ENCODE data around the gene TMEM95.

The TMEM95 gene

DNA sequence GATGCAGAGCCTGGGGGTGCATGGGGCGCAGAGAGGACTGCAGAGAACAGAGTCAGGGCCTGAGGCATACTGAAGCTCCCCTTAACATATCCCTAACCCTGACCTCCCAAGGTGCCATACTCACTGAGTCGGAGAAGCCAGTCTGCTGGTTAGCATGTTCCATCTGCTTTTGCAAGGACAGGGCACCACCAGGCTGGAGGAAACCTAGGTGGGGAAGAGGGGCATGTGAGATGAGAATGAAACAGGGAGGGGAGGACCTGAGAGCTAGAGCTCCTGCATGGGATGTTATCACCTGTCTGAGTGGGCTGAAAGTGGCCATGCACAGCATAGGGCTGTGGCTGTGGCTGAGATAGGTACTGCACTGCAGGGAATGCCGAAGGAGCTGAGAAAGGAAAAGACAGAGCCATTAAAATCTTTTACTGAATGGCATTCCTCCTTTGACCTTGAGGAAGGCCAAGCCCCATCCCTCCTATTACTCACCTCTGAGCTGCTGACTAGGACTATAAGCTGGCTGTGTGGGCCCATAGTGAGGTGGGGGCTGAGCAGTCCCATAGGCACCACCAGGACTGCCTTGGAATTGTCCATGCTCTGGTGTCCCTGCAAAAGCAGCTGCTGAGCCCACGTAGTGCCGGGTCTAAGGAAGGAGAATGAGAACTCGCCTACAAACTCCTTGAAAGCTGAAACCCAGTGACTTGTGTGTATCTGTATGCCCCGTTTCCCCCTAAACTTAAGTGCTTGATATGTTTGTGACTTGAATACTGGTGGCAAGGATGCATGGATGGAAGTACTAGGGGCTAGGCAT, 41.7 kb upstream of the TMEM95 start (continued):
- TF ChIP-seq, protein P1, sequence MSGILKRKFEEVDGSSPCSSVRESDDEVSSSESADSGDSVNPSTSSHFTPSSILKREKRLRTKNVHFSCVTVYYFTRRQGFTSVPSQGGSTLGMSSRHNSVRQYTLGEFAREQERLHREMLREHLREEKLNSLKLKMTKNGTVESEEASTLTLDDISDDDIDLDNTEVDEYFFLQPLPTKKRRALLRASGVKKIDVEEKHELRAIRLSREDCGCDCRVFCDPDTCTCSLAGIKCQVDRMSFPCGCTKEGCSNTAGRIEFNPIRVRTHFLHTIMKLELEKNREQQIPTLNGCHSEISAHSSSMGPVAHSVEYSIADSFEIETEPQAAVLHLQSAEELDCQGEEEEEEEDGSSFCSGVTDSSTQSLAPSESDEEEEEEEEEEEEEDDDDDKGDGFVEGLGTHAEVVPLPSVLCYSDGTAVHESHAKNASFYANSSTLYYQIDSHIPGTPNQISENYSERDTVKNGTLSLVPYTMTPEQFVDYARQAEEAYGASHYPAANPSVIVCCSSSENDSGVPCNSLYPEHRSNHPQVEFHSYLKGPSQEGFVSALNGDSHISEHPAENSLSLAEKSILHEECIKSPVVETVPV (CRISPR knock-in tag; IDR thresholded peaks at IDR 0.05) = no peak
- TF ChIP-seq, protein P2, sequence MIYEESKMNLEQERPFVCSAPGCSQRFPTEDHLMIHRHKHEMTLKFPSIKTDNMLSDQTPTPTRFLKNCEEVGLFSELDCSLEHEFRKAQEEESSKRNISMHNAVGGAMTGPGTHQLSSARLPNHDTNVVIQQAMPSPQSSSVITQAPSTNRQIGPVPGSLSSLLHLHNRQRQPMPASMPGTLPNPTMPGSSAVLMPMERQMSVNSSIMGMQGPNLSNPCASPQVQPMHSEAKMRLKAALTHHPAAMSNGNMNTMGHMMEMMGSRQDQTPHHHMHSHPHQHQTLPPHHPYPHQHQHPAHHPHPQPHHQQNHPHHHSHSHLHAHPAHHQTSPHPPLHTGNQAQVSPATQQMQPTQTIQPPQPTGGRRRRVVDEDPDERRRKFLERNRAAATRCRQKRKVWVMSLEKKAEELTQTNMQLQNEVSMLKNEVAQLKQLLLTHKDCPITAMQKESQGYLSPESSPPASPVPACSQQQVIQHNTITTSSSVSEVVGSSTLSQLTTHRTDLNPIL (CRISPR knock-in tag; IDR thresholded peaks at IDR 0.05; ENCODE audit: low read depth) = no peak
- TF ChIP-seq TCF4 (CRISPR knock-in tag; IDR thresholded peaks at IDR 0.05; ENCODE audit: borderline replicate concordance) (no peak), ZC3H10 (CRISPR knock-in tag; IDR thresholded peaks at IDR 0.05) (no peak), PPARA (CRISPR knock-in tag; IDR thresholded peaks at IDR 0.05; ENCODE audit: borderline replicate concordance) (no peak), GLIS3 (CRISPR knock-in tag; IDR thresholded peaks at IDR 0.05) (no peak)

DNA sequence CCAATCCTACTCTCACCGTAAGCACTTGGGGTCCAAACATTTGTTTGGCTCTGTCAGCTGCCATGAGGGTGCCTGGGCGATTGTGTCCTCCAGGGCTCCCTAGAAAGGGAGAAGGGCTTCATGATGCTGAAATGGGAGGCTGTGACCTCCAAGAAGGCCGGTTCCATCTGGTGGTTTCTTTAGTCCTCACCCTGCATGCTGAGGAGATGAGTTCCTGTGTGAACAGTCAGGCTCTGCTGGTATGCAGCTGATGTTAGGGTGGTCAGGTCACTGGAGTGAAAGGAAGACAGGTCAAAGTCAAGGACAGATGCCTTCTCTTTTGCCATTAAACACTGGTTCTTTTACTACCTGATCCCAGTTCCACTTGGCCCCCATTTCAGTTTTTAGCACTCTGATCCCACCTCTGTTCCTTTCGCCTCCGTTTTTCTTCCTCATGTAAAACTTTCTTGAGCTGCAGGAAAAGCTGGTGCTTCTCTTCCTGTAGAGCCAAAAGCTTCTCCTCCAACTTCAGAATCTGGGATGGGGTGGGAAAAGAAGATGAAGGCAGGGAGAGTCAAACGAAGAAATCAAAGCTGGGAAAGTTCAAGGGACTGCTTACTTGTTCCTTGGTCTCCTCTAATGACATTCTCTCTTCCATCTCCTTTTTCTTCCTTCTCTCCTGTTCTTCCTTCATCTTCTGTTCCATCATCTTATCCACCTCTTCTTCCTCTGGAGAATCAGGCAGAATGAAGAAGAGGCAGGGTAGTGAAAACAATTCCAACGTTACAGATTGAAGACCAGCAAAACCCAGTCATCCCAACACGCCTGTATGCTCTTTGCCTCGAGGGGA, 40.9 kb upstream of the TMEM95 start:
- TF ChIP-seq ZNF70 (CRISPR knock-in tag; IDR thresholded peaks at IDR 0.05) (no peak), TOX (CRISPR knock-in tag; IDR thresholded peaks at IDR 0.05; ENCODE audit: borderline replicate concordance) (no peak), ZC3H10 (CRISPR knock-in tag; IDR thresholded peaks at IDR 0.05) (no peak), ZNF8 (CRISPR knock-in tag; IDR thresholded peaks at IDR 0.05) (no peak), BACH2 (CRISPR knock-in tag; IDR thresholded peaks at IDR 0.05; ENCODE audit: borderline replicate concordance) (no peak), ZFP3 (CRISPR knock-in tag; IDR thresholded peaks at IDR 0.05) (no peak), OSR1 (CRISPR knock-in tag; IDR thresholded peaks at IDR 0.05) (no peak), CSDC2 (CRISPR knock-in tag; IDR thresholded peaks at IDR 0.05) (no peak)
- TF ChIP-seq, protein P3, sequence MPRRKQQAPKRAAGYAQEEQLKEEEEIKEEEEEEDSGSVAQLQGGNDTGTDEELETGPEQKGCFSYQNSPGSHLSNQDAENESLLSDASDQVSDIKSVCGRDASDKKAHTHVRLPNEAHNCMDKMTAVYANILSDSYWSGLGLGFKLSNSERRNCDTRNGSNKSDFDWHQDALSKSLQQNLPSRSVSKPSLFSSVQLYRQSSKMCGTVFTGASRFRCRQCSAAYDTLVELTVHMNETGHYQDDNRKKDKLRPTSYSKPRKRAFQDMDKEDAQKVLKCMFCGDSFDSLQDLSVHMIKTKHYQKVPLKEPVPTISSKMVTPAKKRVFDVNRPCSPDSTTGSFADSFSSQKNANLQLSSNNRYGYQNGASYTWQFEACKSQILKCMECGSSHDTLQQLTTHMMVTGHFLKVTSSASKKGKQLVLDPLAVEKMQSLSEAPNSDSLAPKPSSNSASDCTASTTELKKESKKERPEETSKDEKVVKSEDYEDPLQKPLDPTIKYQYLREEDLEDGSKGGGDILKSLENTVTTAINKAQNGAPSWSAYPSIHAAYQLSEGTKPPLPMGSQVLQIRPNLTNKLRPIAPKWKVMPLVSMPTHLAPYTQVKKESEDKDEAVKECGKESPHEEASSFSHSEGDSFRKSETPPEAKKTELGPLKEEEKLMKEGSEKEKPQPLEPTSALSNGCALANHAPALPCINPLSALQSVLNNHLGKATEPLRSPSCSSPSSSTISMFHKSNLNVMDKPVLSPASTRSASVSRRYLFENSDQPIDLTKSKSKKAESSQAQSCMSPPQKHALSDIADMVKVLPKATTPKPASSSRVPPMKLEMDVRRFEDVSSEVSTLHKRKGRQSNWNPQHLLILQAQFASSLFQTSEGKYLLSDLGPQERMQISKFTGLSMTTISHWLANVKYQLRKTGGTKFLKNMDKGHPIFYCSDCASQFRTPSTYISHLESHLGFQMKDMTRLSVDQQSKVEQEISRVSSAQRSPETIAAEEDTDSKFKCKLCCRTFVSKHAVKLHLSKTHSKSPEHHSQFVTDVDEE (CRISPR knock-in tag; IDR thresholded peaks at IDR 0.05) = no peak
- peak; percentile 1; the same call in 1 of the 3 replicates for ATAC-seq

- peak; percentile 83 for ATAC-seq
- TF ChIP-seq BACH2 (CRISPR knock-in tag; IDR thresholded peaks at IDR 0.05; ENCODE audit: borderline replicate concordance) (no peak), TCF4 (CRISPR knock-in tag; IDR thresholded peaks at IDR 0.05; ENCODE audit: borderline replicate concordance) (no peak), GLIS3 (CRISPR knock-in tag; IDR thresholded peaks at IDR 0.05) (0 out of 2 replicates have a peak, but pooled peaks have one; percentile 62), ESRRG (CRISPR knock-in tag; IDR thresholded peaks at IDR 0.05) (no peak), ZNF8 (CRISPR knock-in tag; IDR thresholded peaks at IDR 0.05) (no peak), ZFP3 (CRISPR knock-in tag; IDR thresholded peaks at IDR 0.05) (no peak)
- TF ChIP-seq, protein P4, sequence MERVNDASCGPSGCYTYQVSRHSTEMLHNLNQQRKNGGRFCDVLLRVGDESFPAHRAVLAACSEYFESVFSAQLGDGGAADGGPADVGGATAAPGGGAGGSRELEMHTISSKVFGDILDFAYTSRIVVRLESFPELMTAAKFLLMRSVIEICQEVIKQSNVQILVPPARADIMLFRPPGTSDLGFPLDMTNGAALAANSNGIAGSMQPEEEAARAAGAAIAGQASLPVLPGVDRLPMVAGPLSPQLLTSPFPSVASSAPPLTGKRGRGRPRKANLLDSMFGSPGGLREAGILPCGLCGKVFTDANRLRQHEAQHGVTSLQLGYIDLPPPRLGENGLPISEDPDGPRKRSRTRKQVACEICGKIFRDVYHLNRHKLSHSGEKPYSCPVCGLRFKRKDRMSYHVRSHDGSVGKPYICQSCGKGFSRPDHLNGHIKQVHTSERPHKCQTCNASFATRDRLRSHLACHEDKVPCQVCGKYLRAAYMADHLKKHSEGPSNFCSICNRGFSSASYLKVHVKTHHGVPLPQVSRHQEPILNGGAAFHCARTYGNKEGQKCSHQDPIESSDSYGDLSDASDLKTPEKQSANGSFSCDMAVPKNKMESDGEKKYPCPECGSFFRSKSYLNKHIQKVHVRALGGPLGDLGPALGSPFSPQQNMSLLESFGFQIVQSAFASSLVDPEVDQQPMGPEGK (CRISPR knock-in tag; IDR thresholded peaks at IDR 0.05; ENCODE audit: borderline replicate concordance) = no peak
- TF ChIP-seq, protein P5, sequence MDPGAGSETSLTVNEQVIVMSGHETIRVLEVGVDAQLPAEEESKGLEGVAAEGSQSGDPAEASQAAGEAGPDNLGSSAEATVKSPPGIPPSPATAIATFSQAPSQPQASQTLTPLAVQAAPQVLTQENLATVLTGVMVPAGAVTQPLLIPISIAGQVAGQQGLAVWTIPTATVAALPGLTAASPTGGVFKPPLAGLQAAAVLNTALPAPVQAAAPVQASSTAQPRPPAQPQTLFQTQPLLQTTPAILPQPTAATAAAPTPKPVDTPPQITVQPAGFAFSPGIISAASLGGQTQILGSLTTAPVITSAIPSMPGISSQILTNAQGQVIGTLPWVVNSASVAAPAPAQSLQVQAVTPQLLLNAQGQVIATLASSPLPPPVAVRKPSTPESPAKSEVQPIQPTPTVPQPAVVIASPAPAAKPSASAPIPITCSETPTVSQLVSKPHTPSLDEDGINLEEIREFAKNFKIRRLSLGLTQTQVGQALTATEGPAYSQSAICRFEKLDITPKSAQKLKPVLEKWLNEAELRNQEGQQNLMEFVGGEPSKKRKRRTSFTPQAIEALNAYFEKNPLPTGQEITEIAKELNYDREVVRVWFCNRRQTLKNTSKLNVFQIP (CRISPR knock-in tag; IDR thresholded peaks at IDR 0.05; ENCODE audit: borderline replicate concordance, low read depth) = no peak
Measured at GRCh38 chr17:7314719-7315569, 40.0 kb upstream of the TMEM95 start, which contains the start of gene GPS2. TSS of gene GPS2 (minus strand) at chr17:7315360. CDS start at chr17:7315052, 308 bp downstream.
